RCC 7860 (cell line): ENCODE results near the gene CD177.
"Not testable (repeated sequence)": the region's sequence is repeated elsewhere in the genome, so short reads cannot be mapped to it uniquely, and the experiment has no call there.

ENCODE experiments used
- DNase-seq: peaks from one replicate; pipeline ENCODE4 v3.0.0-alpha.2; 2015; ENCODE audit warnings: low spot score
- FAIRE-seq: peaks from 2 replicates; lab custom pipeline; 2012; peaks lifted over from hg19 to GRCh38; lab: Jason Lieb, UNC

Gene CD177

DNA sequence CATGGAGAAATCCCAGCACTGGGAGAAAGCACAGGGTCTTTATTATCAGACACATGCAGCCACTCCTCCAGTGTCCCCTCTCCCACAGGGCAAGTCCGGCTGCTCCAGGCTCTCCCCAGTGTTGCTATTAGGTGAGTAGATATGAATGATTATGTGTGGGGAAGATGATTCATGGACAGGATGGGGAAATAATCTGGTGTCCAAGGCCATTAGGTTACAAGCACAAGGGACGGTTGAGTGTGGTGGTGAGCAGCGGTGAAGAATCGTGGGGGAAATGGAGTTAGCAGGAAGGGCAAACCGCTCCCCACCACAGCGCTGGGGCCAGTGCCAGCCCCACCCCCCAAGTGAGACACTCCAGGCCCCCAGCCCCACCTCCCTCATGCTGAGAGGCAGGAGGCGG lies 19.0 kb downstream of the CD177 start:
- FAIRE-seq (no peak), DNase-seq (no peak)

DNA sequence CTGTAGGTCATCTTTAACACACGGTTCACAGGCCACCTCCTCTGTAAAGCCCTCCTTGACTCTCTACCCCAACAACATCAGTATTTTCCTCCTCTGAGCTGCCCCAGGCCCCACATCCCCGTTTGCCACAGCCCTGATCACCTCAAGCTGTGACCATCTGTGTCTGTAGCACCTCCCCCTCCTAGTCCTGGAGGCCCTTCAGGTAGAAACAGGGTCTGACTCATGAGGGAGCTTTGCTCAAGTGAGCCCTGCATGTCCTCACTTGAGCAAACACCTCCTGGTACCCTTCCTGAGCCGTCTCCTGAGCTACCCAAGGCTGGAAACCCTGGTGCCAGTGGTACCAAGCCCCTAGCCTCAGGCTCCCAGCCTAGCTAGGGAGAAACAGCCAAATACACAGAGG lies 24.1 kb downstream of the CD177 start:
- not testable (repeated sequence) for FAIRE-seq, DNase-seq

DNA sequence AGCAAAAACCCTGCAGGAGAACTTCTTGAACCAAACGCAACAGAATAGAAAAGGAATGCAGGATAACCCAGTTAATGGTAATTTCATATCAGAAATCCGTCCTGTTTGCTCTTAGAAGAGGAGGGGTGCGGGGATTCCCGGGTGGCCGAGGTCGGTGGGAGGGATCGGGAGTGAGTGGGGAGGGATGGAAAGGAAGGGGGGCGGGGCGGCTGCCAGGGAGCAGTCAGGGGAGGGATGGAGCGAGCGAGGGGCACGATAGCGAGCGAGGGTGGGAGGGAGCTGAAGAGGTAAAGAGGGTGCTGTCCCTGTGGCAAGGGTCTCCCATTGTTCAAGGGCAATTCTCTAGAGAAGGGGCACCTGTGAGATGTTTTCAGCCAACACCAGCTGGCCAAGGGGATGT lies 26.5 kb downstream of the CD177 start:
- DNase-seq (no peak), FAIRE-seq (no peak)

DNA sequence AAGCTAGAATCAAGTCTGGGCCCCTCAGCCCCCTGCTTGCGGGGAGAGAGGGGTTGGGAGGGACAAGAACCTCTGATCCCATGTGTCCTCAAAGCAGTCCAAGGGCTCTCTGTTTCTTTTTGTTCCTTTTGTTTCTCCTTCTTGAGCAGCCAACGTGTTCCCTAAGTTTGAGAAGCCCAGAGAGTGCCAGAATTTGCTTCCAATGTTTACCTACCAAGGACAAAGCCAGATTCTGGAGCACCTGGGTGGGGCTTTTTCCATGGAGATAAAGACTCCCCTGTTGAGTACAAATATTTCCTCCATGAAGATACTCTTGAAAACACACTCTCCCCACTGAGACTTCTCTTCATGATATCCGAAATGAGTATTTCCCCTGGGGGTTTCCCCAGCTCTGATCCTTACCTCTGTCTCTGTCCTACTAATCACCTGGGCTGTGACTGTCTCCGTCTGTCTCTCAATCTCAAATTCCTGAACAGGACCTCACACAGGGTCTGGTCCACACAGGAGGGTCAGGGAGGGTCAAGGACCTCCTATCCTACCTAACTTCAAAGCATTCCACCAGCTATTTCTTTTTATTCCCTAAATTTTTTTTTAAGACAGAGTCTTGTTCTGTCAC lies 27.4 kb downstream of the CD177 start:
- FAIRE-seq (no peak), DNase-seq (no peak)

DNA sequence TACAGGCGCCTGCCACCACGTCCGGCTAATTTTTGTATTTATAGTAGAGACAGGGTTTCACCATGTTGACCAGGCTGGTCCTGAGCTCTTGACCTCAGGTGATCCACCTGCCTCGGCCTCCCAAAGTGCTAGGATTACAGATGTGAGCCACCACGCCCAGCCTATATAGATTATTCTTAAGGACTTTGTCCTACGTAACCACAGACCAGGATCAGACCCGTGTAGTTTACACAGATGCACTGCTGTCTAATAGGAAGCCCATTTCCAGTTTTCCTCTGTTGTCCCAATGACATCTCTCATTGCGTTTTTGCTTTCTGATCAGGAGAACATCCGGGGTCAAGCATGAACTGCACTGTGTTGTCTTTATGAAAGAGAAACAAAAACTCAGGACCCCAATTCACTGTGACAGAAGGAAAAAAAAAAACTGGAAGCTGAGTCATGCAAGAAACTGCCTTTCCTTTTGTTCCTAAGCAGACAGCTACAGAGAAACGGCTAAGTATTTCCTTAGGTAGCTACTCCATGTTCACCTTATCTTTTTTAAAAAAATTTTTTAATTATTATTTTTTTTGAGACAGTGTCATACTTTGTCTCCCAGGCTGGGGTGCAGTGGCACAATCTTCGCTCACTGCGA lies 29.2 kb downstream of the CD177 start:
- not testable (repeated sequence) for FAIRE-seq, DNase-seq

DNA sequence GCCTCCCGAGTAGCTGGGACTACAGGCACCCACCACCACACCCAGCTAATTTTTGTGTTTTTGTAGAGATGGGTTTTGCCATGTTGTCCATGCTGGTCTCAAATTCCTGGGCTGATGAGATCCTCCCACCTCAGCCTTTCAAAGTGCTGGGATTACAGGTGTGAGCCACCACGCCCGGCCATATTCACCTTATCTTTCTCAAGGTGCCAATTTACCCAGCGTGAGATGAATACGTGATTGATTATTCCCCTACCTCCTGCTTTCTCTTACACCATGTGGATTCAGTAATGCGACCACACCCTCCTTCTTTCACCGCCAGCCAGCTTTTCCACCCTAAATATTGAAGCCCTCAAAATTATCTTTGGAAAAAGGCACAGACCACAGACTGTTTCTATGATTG lies 29.8 kb downstream of the CD177 start:
- not testable (repeated sequence) for DNase-seq, FAIRE-seq

DNA sequence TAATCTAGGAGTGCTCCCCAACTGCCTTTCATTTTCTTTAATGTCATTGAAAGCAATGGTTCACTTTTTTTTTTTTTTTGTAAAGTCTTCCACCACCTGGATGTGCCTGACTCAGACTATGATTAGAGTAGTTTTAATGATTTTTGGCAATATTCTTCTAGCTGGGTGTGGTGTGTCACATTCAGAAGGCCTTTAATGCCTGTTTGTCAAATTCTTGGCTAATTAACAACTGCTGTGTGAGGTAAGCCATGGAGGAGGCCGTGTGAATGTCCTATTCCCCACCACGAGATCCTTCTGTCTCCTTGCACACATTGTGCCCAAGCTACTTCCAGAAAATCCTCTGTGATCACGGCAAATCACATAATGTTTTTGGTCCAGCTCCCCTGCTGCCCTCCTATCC lies 30.3 kb downstream of the CD177 start:
- not testable (repeated sequence) for FAIRE-seq, DNase-seq

DNA sequence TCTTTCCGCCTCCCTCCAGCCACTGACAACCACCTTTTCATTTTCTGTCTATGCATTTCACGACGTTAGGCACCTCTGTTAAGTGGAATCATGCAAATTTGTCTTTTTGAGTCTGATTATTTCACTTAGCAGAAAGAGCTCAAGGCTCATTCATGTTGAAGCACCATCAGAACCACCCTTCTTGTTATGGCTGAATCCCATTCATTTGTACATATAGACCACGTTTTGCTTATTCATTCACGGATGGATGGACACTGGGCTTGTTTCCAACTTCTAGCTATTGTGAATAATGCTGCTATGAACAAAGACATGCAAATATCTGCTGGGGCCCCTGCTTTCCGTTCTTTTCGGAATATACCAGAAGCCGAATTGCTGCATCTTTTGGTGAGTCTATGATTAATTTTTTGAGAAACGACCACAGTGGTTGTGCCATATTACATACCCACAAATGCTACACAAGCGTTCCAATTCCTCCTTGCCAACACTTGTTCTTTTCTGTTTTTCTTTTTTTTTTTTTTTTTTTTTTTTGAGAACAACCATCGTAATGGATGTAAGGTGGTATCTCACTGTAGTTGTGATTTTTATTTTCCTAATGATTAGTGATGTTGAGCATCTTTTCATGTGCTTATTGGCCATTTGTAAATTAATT lies 37.5 kb downstream of the CD177 start:
- not testable (repeated sequence) for DNase-seq
- FAIRE-seq, result peak; percentile 55

DNA sequence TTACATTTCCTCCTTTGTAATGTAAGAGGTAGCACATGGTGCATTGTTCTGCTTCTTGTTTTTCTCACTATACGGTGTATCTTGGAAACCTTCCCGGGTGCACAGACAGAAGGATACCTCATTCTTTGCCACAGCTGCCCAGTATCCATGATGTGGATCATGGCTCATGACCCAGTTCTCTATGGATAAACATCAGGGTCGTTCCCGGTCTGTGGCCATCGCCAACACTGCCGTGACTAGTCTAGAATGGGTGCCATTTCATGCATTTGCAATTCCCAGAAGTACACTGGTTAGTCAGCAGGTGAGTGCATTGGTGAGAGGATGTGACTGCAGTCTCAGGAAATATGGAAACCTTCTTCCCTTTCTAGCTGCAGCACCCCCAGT lies 38.1 kb downstream of the CD177 start:
- not testable (repeated sequence) for FAIRE-seq, DNase-seq

DNA sequence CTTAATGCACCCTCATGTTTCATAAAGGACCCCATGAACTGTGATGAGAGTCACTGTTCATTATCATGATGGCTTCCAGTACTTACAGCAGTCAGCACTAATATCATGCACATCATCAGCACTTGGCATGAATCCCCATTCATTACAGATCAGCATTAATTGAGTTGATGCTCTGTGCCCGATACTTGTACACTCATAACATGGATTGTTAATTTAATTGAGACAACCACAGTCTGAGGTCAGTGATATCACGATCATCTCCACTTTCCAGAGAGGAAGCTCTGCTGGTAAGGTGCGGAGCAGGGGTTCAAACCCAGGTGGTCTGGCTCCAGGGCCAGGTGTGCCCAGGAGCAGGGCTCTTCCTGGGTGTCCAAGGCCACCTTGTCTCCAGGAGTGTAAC lies 40.0 kb downstream of the CD177 start:
- not testable (repeated sequence) for FAIRE-seq

DNA sequence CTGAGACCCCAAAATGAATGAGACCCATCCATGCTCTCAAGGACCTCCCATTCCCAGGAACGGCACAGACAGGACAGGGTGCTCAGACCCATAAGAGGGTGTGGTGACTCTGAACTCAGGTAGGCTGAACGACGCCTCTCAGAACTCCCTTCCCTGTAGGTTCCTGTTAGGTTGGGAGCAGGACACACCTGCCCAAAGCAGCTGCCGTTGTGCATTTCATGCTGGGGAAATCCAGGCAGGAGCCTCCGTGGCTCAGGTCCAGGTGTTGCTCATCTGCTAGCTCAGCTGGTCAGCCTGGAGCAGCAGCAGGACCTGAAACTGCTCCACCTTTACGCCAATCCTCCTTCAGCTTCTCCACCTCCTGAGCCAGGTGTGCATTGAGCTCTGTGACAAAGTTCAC lies 42.1 kb downstream of the CD177 start:
- DNase-seq (no peak), FAIRE-seq (no peak)

More for the DNA sequence above, 40.0 kb downstream of the CD177 start:
- DNase-seq, result not testable (repeated sequence)

DNA sequence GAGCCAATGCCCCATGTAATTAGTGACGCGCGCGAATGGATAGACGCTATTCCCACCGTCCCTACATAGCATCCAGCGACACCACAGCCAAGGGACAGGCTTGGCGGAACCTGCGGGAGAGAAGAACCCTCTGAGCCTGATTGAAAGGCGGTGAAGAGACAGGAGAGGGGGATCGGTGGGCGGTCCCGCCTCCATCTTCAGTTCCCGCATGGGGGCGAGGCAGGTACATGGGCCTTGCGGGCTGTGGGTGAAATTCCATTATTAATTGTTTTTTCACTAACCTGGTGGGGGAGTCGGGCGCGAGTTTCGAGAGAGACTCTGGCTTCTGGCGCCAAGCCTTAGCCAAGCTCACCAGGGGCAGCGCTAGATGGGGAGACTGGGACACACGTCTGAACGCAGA lies 52.8 kb downstream of the CD177 start:
- DNase-seq (no peak), FAIRE-seq (no peak)

DNA sequence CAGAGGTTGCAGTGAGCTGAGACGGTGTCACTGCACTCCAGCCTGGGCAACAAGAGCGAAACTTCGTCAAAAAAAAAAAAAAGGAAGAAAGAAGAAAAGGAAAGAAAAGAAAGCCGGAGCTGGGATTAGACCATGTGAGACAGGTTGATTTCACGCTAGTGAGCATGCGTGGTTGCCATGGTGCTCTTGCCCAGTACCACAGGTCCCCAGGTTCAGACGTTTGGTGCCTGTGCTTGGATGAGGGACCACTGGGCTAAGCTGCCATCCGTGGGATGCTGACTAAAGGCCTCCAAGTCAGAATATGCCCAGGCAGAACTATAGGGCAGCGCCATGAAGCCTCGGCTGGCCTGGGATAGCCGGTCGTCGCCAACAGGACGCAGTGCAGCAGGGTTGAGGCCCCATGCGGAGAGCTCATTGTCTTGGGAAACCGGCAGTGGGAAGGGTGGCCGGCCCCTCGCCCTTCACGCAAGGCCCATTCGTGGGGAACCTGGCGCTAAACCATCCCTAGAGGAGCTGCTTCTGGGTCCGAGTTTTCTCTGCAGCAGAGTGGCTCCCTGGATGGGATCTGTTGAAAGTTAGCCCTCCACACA lies 54.0 kb downstream of the CD177 start:
- FAIRE-seq (no peak), DNase-seq (no peak)

DNA sequence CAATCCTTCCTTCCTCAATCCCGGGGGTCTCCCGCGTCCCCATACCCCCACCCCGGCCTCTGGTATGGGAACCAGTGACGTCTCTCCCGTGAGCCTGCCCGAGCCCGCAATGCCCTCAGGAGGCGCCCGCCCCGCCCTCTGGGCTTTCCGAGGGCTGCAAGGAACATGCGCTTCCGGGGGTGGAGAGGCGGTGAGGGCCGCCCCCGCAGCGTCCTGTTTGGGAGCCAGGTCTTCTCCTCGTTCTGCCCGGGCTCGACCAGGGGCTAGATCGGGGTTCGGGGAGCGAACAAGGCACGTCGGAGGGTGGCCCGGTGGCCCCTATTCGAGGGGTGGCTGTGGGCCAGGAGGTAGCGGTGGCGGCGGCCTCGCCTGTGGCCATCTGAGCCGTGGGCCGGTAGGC lies 54.6 kb downstream of the CD177 start:
- FAIRE-seq (no peak), DNase-seq (no peak)

DNA sequence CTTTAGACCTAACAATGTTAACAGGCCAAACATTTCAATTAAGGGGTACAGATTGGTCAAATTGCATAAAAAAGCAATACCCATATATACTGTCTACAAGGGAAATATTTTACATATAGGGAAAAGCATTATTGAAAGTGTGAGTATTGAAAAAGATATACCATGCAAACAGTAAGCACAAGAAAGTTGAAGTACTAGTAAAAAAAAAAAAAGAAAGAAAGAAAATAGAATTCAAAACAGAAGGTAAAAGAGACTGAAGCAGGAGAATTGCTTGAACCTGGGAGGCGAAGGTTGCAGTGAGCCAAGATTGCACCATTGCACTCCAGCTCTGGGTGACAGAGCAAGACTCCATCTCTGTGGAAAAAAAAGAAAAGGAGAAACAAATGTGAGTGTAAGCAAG lies 55.9 kb downstream of the CD177 start:
- FAIRE-seq, result no peak
- DNase-seq, result no peak

DNA sequence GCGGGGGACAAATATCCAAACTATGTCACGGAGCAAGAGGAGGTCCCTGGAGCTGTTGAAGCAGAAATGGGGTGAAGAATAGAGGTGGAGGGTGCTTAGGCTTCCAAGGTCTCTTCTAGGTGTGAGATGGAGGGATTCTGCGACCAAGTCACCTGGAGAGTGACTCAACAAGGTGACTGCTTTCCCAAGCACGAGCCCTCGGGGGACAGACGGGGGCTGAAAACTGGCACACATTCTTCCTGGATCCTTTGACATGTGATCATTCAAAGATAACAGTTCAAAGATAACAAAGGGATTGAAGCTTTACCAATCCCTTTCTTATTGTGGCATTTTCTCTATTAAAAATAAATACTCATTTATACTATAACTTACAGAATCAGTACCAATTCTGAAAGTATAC lies 59.0 kb downstream of the CD177 start:
- no peak for FAIRE-seq
- DNase-seq, result no peak
